KOPT-K1 (cell line): ENCODE data around the gene PDE4D.
"Not testable (repeated sequence)": the region's sequence is repeated elsewhere in the genome, so short reads cannot be mapped to it uniquely, and the experiment has no call there.

Experiments
- H3K27ac ChIP-seq: fragments of 200-600 bp; sonication (generic); 2 replicates; pipeline ENCODE4 v1.5.1; 2016; ENCODE audit warnings: antibody characterized with exemption, mild to moderate bottlenecking, low read depth, low read length; ENCODE audit not compliant: poor library complexity, severe bottlenecking
- H3K36me3 ChIP-seq: fragments of 200-600 bp; sonication (generic); 2 replicates; pipeline ENCODE4 v1.5.1; 2017; ENCODE audit warnings: antibody characterized with exemption, mild to moderate bottlenecking, low read length, moderate library complexity; ENCODE audit not compliant: insufficient read depth
- H3K9me3 ChIP-seq: fragments of 200-600 bp; sonication (generic); 2 replicates; pipeline ENCODE4 v1.5.1; 2017; ENCODE audit warnings: antibody characterized with exemption, low read length, mild to moderate bottlenecking; ENCODE audit not compliant: insufficient read depth, poor library complexity, severe bottlenecking

PDE4D gene

GRCh38 chr5:59326596-59326995 lies 566.9 kb downstream of the PDE4D start:
- Histone ChIP-seq H3K9me3 (no peaks in the 10 kb centered on the region), H3K27ac (no peak overlapping the region), H3K36me3 (no peaks in the 10 kb centered on the region)

DNA sequence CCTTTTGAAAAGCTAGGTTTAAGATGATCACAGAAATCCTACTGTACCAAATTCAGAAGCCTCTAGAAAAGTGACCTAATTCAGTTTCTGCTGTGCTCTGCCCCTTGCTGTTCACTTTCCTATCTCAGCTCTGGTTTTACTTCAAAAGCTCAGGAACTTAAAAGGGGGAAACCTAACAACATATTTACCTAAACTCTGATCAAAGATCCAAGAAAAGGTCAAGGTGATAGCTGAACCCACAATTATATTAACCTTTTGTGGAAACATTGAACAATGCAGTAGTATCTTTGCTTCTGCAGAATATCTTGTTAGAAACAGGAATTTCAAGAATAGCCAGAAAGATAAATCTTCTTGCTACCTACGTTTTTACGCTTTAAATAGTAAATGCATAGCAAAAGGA lies 568.5 kb downstream of the PDE4D start:
- Histone ChIP-seq H3K36me3 (no peaks in the 10 kb centered on the region), H3K27ac (no peak overlapping the region), H3K9me3 (no peaks in the 10 kb centered on the region)

GRCh38 chr5:59322894-59323293 lies 570.6 kb downstream of the PDE4D start:
- H3K36me3 ChIP-seq: no peaks in the 10 kb centered on the region
- H3K9me3 ChIP-seq: no peaks in the 10 kb centered on the region
- H3K27ac ChIP-seq: no peak overlapping the region

GRCh38 chr5:59322058-59322457 lies 571.5 kb downstream of the PDE4D start:
- H3K27ac ChIP-seq: no peak overlapping the region
- no peaks in the 10 kb centered on the region for H3K9me3 ChIP-seq
- H3K36me3 ChIP-seq: no peaks in the 10 kb centered on the region

DNA sequence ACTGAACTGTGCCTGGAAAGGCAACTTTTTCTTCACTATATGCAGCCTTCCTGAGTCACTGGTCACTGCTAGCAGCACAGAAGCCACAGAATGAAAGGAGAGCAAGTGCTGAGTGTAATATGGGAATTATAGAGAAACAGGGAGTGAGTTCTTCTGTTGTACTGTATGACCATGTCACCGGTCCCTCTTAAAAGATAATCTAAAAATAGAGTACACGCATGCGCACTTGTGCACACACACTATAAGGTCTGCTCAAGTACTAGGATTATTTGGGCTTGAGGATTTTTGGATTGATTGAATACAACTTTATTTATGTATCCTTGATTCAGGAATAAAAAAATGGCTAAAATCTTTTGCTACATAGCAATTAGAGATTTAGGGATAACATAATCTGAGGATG lies 571.9 kb downstream of the PDE4D start:
- no peaks in the 10 kb centered on the region for H3K9me3 ChIP-seq
- H3K27ac ChIP-seq: no peak overlapping the region

GRCh38 chr5:59320420-59320819 lies 573.1 kb downstream of the PDE4D start:
- Histone ChIP-seq H3K9me3 (no peaks in the 10 kb centered on the region), H3K36me3 (no peaks in the 10 kb centered on the region), H3K27ac (no peak overlapping the region)

More for the DNA sequence above, 571.9 kb downstream of the PDE4D start:
- no peaks in the 10 kb centered on the region for H3K36me3 ChIP-seq

DNA sequence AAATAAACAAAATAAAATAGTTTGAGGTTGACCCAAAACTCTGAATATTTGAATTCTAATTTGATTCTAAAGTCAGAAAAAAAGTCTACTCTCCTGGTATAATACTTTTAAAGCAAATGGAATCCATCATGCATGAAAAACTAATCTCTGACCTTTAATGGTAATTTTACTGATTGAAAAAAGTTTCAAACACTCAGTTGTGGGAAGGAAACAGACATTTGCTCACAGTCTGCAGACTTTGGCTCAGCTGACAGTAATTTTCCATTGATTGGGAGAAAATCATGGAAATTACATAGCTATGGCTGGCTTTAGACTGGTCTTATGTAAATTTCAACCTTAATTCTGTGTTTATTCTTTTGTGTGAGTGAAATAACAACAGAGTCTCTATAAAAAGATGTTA lies 574.3 kb downstream of the PDE4D start:
- Histone ChIP-seq H3K36me3 (no peaks in the 10 kb centered on the region), H3K27ac (no peak overlapping the region), H3K9me3 (no peaks in the 10 kb centered on the region)

- H3K9me3 ChIP-seq: no peaks in the 10 kb centered on the region
- H3K27ac ChIP-seq: no peak overlapping the region
- no peaks in the 10 kb centered on the region for H3K36me3 ChIP-seq
Observed at GRCh38 chr5:59317774-59318205, 575.7 kb downstream of the PDE4D start.

DNA sequence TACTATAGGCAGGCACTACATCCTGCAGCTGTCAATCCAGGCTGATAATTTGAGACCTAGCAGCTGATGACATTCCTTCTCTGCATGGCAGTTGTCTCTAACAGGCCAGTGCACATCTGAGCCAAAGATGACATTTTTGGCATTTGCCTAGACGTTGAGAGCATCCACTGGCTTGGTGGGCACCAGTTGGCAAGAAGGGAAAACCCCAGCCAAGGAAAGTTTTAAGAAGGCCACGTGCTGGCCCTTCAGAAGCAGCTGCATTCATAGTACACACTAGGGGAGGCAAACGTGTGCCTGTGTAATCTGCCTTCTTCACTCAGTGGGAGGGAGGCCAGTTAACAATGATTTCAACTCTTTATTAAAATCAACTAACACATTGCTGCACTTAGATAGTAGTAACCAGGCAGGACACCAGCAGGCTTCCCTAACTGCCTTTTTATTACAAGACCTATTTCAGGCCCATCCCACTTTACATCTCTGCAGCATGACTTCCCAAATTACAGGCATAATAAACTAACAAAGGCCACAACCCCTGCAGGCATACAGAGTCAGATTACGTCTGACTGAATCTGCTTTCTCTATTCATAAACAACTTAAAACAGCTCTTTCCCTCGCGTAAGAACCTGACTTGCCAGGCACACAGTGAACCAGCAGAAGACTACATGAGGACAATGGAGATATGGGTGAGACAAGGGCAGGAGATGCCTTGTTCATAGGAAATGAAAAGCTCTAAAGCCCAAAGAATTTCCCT lies 576.3 kb downstream of the PDE4D start:
- Histone ChIP-seq H3K27ac (no peak overlapping the region), H3K36me3 (no peaks in the 10 kb centered on the region), H3K9me3 (no peaks in the 10 kb centered on the region)

GRCh38 chr5:59312223-59312622 lies 581.3 kb downstream of the PDE4D start:
- Histone ChIP-seq H3K9me3 (no peaks in the 10 kb centered on the region), H3K36me3 (no peaks in the 10 kb centered on the region), H3K27ac (no peak overlapping the region)

DNA sequence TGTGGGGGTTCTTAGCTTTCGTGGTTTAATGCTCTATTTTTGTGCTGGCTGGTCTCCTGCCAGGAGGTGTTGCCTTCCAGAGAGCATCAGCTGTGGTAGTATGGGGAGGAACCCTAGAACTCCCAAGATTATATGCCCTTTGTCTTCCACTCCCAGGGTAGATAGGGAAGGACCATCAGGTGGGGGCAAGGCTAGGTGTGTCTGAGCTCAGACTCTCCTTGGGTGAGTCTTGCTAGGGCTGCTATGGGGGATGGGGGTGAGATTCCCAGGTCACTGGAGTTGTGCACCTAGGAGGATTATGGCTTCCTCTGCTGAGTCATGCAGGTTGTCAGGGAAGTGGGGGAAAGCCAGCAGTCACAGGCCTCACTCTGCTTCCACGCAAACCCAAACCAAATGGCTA lies 584.8 kb downstream of the PDE4D start:
- not testable (repeated sequence) for H3K9me3 ChIP-seq, H3K27ac ChIP-seq

GRCh38 chr5:59303289-59303716 lies 590.2 kb downstream of the PDE4D start:
- H3K27ac ChIP-seq, H3K9me3 ChIP-seq, H3K36me3 ChIP-seq: not testable (repeated sequence)

More for the DNA sequence above, 584.8 kb downstream of the PDE4D start:
- H3K36me3 ChIP-seq: not testable (repeated sequence)

GRCh38 chr5:59302509-59302908 lies 591.0 kb downstream of the PDE4D start:
- H3K27ac ChIP-seq, H3K36me3 ChIP-seq, H3K9me3 ChIP-seq: not testable (repeated sequence)

GRCh38 chr5:59301727-59302126 lies 591.8 kb downstream of the PDE4D start:
- Histone ChIP-seq H3K9me3 (no peaks in the 10 kb centered on the region), H3K27ac (no peak overlapping the region), H3K36me3 (no peaks in the 10 kb centered on the region)

GRCh38 chr5:59300930-59301329 lies 592.6 kb downstream of the PDE4D start:
- Histone ChIP-seq H3K9me3 (no peaks in the 10 kb centered on the region), H3K27ac (no peak overlapping the region)

GRCh38 chr5:59299006-59299405 lies 594.5 kb downstream of the PDE4D start:
- Histone ChIP-seq H3K27ac (no peak overlapping the region), H3K36me3 (no peaks in the 10 kb centered on the region), H3K9me3 (no peaks in the 10 kb centered on the region)

More at GRCh38 chr5:59300930-59301329, 592.6 kb downstream of the PDE4D start:
- H3K36me3 ChIP-seq: no peaks in the 10 kb centered on the region
